ENCODE results near the gene CCDC149.

The CCDC149 gene

GRCh38 chr4:24802648-24803047, 110.2 kb downstream of the CCDC149 start:
- no peak for DNase-seq (ENCODE audit: low spot score)

GRCh38 chr4:24801136-24801855, 111.5 kb downstream of the CCDC149 start:
- DNase-seq (ENCODE audit: low spot score), result no peak

- peak; percentile 46 for DNase-seq (ENCODE audit: low spot score)
Observed at GRCh38 chr4:24800325-24800895, 112.4 kb downstream of the CCDC149 start.

- peak; percentile 43 for DNase-seq (ENCODE audit: low spot score)
Observed at GRCh38 chr4:24799544-24800324, 113.1 kb downstream of the CCDC149 start.

- no peak for DNase-seq (ENCODE audit: low spot score)
Observed at GRCh38 chr4:24799196-24799543, 113.7 kb downstream of the CCDC149 start.

GRCh38 chr4:24798036-24798610, 114.7 kb downstream of the CCDC149 start:
- DNase-seq (ENCODE audit: low spot score), result no peak

GRCh38 chr4:24796620-24797019, 116.2 kb downstream of the CCDC149 start:
- DNase-seq (ENCODE audit: low spot score), result no peak

- no peak for DNase-seq (ENCODE audit: low spot score)
Observed at GRCh38 chr4:24795666-24796381, 117.0 kb downstream of the CCDC149 start.

GRCh38 chr4:24794916-24795665, 117.8 kb downstream of the CCDC149 start, which contains the start of gene SOD3:
Gene SOD3, plus strand, starts transcription at chr4:24795573. Its CDS starts 3,949 bp downstream, at chr4:24799522.
- DNase-seq (ENCODE audit: low spot score), result peak; percentile 95

- DNase-seq (ENCODE audit: low spot score), result peak; percentile 34
Observed at GRCh38 chr4:24794480-24794879, 118.4 kb downstream of the CCDC149 start.

- no peak for DNase-seq (ENCODE audit: low spot score)
Observed at GRCh38 chr4:24794051-24794450, 118.8 kb downstream of the CCDC149 start.

GRCh38 chr4:24793219-24794005, 119.4 kb downstream of the CCDC149 start:
- no peak for DNase-seq (ENCODE audit: low spot score)

- DNase-seq (ENCODE audit: low spot score), result no peak
Observed at GRCh38 chr4:24792552-24792951, 120.3 kb downstream of the CCDC149 start.

GRCh38 chr4:24791043-24791442, 121.8 kb downstream of the CCDC149 start:
- DNase-seq (ENCODE audit: low spot score), result no peak

GRCh38 chr4:24783506-24783905, 129.3 kb downstream of the CCDC149 start:
- no peak for DNase-seq (ENCODE audit: low spot score)

- no peak for DNase-seq (ENCODE audit: low spot score)
Observed at GRCh38 chr4:24781999-24782745, 130.7 kb downstream of the CCDC149 start.

GRCh38 chr4:24780936-24781495, 131.8 kb downstream of the CCDC149 start:
- no peak for DNase-seq (ENCODE audit: low spot score)

GRCh38 chr4:24778464-24779225, 134.2 kb downstream of the CCDC149 start:
- peak; percentile 86 for DNase-seq (ENCODE audit: low spot score)

Data from AG20443 (cell line).